Activated CD4-positive, CD25-positive, alpha-beta regulatory T cell treated with anti-CD3 and anti-CD28 coated beads, Interleukin-2, amount 50 U/mL, for 72 hours (primary cell): ENCODE measurements around the gene ARHGEF16.

Source experiments
- DNase-seq: peaks from one replicate; pipeline ENCODE4 v3.0.0; 2021

The ARHGEF16 gene

DNA sequence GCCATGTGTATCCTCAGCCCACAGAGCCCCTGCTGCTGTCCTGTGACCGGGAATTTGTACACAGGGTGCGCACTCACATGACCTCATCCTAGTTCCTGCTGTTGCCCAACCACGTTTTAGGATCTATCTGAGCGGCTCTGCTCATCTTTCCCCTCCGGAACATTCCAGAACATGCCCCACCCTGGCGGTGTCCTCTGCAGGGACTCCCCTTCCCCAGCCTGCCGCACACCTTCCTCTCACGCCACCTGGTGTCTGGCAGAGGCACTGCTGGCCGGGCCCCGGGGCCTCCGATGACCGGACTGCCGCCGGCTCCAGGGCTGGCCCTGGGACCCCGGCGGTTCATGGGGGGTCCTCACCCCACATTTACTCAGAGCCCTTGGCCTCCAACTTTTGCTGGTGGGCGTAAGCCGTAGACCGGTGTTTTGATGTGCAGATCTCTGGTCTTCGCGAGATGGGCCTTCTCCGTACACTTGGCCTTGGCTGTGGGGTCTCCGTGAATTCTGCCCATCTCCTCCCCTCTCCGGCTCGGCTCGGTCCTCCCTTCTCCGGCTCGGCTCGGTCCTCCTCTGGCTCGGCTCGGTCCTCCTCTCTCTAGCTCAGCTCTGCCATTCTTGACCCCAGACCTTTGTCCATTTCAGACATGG, 29.5 kb downstream of the ARHGEF16 start:
- peak; percentile 54 for DNase-seq

DNA sequence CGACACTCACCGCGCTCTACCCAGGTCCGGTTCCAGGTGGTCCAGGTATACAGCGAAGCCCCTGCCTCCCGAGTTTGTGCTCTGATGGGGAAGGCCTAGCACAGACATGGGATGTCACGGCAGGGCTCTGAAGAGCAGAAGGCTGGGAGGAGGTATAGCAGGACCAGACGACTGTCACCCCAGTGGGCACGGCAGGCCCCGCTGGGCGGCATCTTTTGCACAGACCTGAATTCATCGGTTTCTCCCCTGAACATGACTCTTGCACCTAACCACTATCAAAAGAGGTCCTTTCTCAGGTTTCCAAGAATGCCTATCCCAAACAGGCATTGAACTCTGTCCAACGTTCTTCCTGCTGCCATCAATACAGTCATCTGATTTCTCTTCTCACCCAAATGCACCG, 30.6 kb downstream of the ARHGEF16 start:
- DNase-seq: no peak

DNA sequence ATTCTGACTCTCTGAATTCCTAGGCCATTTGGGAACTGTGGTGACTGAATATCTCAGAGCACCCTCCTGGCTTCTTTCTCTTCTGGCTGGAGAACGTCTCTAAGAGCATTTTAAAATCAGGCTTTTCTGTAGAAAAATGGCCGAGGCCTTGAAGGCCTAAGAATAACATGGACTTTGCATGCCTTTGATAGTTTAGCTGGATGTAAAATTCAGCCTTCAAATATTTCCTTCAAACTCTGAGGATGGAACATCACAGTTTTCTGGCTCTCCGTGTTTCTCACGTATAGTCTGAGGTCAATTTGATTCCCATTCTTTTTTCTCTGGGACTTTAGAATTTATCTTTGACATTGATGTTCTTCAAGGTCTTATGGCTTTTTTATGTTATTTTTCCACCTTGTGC, 34.0 kb downstream of the ARHGEF16 start:
- DNase-seq: no peak

DNA sequence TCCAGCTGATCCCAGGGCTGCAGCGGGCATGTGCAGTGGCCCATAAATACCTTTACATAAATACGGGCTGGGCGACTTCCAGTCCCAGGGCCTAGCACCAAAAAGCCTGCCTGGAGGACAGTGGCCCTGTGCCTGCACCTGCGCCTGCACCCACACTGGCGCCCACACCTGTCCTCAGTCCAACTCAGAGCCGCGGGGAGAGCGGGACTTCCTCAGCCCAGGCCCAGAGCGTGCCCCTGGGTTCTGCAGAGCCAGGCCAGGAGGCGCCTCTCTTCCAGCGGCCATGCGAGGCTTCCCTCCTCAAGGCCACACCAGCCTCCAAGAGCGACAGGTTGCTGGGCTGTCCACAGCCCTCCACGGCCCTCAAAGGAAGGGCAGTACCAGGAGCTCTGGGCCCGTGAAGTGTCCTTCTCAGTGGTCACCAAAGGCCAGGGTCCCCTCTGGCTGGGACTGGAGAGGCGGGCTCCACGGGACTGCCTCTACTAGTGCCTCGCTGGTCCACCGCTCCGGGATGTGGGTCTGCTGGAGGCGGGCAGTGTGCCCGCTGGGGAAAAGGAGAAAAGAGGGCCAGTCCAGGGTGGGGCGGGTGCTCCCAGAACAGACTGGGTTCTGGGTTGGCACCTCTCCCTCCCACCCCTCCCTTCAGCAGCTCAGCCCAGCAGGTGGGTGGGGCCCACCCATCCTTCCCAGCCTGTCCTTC, 35.7 kb downstream of the ARHGEF16 start:
- no peak for DNase-seq

DNA sequence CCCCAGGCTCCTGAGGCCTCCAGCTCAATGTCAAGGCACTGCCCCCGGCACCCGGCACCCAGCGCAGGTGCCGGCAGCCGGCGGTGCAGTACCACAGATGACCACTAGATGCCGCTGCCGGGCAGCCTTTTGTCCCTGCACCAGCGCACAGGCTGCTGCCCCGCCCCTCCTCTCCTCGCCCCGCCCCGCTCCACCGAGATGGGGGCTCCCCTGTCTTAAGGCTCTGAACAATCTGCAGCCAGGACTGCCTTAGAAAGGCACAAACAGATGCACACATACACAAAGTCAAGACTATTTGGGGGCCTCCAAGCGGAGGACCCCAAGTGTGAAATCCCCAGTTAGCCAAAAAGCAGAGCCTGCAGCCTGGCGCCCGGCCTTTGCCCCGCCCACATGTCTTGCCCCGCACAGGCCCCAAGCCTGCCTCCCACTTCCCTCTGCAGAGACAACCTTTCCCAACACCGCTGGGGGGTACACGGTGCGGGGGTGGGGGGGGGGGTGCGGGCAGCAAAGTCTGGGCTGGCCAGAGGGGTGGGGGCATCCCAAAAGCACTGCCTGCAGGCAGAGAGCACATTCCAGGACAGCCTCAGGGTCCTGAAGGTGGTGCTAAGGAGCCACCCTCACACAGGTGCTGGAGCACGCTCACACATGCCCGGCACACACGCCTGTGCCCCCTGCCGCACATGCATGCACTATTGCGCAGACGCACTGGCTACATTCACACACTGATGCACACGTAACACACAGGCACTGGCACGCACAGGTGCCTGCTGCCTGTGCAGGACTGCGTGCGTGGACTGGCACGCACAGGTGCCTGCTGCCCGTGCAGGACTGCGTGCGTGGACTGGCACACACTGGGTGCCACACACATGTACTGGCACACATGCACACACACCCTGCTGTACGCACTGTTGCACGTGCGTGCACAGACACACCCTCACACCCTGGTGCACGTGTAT, 37.1 kb downstream of the ARHGEF16 start:
- peak; percentile 91 for DNase-seq

DNA sequence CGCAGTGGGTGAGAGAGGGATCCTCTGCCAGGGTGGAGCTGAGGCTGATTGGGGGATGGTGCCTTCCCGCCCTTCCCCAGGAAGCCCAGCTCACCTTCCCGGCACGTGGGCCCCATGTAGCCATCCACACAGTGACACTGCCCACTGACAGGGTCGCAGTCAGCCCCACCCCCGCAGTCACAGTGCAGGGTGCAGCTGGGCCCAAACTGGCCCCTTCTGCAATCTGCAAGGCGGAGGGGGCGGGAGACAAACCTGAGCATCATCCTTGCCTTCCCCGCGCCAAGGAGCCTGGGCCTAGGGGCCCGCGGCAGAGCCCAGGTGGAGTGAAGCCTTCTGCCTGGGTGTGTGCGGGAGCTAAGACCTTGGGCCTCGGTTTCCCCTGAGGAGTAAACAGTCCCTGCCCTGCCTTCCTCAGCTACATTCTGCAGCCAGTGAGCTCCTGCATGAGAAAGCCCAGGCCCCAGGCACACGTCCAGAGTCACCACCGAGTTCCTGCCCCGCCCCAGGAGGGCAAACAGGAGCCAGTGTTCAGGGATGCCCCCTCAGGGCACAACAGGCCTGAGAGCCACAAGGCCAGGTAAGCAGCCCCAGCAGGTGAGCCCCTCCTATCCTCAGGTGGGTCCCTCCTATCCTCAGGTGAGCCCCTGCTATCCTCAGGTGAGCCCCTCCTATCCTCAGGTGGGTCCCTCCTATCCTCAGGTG, 38.2 kb downstream of the ARHGEF16 start:
- no peak for DNase-seq

DNA sequence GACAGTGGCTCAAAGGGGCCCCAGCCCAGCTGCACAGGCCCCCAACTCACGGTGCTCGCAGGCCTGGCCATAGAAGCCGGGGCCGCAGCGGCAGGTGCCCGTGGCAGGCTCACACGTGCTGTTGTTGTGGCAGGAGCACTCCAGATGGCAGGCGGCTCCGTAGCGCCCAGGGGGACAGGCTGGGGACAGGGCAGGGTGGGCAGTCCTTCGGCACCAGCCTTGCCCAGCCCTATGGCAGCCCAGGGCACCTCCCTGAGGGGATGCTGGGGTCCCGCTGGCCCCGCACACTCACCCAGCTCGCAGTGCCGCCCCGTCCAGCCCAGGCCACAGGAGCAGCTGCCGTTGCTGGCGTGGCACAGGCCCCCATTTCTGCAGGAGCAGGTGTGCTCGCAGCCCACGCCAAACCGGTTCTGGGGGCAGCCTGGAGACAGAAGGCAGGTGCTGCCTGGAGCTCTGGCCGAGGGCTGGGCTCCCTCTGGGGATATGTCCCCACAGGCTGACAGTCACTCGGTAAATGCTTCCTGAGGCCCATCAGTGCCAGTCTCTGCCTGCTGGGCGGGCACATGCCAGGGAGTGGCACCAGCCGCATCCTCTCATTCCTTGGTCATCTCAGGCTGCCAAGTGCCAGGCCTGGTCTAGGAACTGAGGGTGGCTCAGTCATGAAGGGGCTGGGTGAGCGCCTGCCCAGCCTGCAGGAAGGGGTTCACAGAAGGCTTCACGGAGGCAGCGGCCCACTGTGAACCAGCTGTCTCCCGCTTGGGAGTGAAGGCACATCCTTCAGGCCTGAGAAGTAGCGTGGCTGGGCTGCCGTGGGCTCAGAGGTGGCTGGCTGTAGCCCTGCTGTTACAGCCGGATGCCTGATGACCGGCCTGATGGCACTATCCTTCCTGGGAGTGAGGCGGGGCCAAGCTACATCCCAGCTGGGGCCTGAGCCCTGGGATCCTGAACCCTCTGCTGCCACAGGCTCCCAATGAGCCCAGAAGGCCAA, 40.1 kb downstream of the ARHGEF16 start:
- no peak for DNase-seq

DNA sequence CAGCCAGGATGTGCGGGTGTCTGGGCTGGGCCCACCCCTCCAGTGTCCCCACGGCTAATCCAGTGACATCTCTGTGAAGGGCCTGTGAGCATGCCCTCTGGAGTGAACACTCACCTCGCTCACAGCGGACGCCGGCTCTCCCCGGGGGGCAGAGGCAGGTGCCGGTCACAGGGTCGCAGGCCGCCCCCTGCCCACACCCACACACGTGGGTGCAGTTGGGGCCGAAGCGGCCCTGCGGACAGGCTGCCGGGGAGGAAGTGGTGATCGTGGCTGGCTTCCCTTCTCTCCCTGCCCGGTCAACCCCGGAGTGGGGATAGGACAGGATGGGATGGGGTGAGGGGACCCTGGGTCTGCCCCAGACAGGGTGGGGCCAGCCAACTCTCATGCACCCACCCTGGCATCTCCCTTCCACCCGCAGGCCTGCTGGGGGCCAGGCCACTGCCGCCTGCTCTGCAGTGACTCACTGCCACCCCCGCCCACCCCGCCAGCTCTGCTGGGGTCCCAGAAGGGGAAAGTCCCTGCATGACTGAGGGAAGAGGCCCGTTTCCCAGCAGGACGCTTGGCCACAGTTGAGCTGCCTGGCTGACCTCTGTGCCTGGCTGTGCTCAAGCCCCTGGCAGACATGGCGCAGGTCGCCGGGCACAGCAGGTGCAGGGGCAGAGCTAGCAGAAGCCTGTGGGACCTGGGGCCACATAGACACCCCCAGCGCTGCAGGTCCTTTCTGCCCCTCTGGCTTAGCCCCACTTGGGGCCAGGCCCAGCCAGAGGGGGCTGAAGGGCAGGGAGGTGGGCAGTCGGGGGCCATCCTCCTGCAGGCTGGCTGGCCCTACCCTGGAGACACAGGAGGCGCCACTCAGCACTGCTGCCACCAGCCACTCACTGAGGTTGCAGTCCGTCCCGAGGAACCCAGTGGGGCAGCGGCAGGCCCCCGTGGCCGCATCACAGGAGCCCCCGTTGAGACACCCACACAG, 41.6 kb downstream of the ARHGEF16 start:
- DNase-seq: no peak

DNA sequence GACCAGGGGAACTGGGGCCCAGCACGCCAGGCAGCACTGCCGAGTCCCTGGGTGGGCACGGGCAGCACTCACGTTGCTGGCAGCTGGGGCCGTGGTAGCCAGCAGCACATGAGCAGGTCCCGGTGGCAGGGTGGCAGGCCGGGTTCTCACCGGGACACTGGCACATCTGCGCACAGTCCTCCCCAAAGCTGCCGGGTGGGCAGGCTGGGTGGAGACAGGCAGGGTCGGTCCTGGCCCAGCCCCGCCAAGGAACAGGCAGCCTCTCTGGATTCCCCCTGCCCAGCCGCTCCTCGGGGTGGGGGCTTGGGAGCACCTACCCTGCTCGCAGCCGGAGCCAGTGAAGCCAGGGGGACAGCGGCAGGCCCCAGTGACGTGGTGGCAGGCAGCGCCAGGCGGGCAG, 42.5 kb downstream of the ARHGEF16 start:
- no peak for DNase-seq

DNA sequence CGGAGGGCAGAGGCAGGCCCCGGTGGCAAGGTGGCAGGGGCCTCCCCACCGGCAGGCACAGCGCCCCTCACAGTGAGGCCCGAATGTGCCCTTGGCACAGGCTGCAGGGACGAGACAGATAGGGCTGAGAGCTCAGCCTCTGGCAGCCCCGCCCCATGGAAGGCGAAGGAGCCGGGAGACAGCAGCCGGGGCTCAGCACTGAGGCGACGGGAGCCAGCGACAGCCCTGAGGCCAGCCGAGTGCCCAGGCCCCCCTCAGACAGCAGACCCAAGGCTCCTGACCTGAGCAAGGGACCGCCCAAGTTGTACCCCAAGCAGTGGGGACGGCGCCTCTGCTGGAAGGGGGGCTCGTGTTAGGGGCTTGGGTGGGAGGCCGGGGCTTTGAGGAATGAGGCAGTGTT, 43.1 kb downstream of the ARHGEF16 start:
- no peak for DNase-seq

DNA sequence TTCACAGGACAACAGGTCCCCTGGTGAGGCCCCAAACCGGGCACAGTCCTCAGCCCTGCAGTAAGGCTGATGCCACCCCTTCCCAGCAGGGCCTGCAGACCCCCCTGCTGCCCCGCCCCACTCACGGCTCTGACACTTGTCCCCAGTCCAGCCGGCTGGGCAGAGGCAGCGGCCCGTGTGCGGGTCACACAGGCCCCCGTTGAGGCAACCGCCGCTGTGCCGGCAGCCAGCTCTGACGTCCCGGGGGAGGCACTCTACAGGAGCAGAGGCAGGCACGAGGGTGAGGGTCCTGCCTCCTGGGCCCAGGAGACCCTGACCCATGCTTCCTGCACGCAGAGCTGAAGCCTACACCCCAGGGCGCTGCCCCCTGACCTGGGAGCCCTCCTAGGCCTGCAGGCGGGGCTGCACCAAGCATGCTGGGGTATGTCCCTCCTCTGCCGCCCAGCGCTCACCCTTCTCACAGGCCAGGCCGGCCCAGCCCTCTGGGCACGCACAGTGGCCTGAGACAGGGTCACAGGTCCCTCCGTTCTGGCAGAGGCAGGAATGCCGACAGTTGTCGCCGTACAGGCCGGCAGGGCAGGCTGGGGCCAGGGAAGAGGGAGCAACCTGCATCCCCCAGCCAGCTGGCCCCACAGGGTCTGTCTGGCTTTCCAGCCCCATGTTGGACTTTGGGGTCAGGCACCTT, 43.9 kb downstream of the ARHGEF16 start:
- DNase-seq: no peak

DNA sequence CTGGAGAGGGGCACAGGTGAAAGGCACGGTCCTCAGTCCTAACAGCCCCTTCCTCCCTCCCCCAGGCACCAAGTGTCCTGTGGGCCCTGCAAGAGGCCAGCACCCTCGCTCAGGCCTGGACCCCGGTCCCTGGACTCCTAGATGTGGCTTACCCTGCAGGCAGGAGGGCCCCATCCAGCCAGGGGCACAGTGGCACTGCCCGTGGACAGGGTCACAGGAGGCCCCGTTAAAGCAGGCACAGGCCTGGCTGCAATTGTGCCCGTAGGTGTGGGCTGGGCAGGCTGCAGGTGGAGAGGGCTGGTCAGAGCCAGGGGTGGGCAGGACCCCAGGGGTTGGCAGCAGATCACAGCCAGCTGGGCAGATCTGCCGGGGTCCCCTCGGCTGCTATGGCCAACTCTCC, 44.5 kb downstream of the ARHGEF16 start:
- DNase-seq: no peak

DNA sequence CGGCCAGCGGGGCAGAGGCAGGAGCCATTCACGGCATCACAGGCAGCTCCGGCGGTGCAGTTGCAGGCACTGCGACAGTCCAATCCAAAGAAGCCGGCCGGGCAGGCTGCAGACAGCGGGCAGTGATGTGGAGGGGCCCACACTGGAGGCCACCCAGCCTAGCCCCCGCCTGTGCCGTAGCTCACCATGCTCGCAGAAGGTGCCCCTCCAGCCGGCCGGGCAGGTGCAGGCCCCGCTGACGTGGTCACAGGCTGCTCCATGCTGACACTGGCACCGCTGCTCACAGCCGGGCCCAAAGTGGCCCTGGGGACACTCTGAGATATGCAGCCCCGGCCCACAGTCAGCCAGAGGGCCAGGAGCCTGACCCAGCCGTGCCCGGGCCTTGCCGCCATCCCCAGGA, 45.1 kb downstream of the ARHGEF16 start:
- no peak for DNase-seq

DNA sequence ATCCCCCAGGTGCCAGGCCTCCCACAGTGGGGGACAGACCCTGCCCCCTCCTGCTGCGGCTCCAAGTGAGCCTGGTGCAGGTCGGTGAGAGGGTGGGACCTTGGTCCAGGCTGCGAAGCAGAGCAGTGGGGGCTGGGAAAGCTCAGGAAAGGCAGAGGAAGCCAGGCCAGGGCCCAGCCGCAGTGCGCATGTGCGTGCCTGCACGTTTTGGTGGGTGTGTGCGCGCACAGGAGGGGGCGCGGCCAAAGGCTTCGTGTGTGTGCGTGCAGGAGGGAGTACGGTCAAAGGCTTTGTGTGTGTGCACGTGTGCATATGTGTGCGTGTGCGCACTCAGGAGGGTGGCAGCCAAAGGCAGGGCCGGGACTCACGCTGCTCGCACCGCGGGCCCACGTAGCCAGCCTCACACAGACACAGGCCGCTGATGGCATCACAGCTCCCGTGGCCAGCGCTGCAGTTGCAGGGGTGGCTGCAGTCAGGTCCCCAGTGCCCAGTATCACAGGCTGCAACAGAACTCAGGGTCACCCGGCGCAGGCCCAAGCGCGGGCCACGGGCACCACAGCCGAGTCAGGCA, 45.9 kb downstream of the ARHGEF16 start:
- DNase-seq: no peak

DNA sequence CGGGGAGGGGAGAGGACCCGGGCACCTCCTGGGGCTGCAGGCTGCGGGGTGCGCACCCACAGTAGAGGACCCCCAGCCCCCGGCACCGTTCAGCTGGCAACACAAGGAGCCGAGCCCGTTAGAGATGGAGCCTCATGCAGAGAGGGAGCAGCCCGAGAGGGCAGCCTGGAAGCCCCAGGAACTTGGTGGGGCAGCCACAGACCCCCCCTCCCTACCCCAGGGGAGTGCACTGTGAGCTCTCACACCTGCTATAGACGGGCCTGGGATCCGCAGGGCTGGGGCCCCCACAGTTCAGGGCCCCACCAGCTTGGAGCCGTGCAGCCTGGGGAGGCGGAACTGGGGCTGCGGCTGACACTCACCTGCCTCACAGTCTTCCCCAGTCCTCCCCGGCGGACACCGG, 47.0 kb downstream of the ARHGEF16 start:
- no peak for DNase-seq

DNA sequence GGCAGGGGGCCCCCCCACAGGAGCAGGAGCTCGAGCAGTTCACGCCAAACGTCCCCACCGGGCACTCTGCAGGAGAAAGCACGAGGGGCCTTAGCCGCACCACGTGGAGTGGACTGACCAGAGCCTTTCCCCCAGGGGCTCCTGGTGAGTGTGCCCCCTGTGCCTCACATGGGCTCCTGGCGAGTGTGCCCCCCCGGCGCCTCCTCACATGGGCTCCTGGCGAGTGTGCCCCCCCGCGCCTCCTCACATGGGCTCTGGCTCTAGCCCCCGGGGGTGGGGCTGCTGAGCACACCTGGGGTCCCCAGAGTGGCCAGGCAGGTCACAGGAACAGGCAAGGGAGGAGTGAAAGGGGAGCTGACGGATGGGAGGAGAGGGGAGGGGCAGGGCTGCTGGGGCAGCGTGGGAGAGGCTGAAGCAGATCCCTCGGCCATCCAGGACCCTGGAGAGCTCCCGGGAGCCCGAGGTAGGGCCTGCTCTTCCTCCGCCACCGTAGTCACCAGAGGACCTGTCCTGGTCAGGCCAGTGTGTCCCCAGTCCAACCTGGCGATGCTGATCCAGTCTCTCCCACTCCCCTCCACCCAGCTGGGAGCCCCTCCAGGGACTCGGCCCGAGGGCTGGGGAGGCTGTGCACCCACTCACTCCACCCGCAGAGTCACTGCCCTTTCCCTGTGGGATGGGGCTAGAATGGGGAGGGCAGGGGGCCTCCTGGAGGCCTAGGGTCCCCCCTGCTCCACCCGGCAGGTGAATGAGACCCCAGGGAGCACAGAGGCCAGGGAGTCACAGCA, 47.6 kb downstream of the ARHGEF16 start:
- DNase-seq: no peak

DNA sequence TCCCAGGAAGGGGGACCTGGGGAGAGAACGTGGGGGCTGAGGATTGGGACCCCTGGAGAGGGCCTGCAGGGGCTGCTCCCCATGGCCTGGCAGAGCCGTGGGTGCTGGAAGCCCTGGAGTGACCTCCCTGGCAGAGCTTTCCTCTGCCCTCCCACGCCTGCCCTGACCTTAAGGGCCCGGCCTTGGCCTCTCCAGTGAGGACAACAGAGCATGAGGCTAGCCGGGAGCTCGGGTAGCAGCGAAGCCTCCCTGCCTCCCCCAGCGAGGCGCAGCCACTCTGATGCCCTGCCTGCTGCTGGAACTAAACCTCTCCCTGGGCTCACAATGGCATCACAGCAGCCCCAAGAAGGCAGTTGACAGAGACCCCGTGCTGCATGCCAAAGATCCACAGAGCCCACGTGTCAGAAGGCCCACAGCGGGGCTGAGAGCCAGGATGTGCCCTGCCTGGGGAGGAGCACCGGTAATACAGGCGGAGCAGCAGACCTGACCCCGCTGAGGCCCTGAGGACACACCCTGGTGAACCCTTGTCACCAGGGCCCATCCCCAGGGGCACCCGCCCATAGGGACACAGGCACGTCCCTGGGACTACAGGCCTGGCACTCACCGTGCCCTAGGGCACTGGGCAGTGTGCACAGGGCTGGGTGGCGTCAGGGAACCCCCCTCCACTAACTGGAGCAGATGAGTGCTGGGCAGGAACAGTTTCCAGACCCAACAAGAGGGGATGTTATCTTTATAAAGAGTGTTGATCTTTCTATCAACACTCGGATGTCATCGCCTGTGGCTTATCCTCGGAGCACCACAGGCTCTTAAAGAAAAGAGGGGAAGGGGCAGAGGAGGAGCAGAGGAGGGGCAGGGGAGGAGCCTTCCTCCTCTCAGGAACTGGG, 48.4 kb downstream of the ARHGEF16 start:
- DNase-seq: no peak

DNA sequence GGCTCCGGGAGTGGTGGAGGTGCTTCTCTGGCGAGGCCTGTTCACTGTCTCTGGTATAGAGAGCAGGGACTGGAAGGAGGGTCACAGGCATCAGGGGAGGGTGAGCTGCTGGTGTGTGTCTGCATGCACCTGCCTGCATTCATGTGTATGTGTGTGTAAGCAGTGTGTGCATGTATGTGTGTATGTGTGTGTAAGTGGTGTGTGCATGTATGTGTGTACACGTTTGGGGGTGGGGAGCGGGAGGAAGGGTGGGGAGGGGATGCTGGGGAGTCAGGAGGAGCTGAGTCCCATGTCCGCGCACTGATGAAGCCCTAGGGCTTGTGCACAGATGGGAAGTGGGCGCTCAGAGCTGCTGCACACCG, 49.0 kb downstream of the ARHGEF16 start:
- DNase-seq: no peak
